ENCODE data around the gene RABGGTA. TPM values are rescaled to one million over a fixed set of nuclear protein-coding genes. Genes with fewer than 3 reads are reported as not detected.

RABGGTA gene
- total RNA-seq, 1 donor = 34.0 TPM

- Histone ChIP-seq H3K4me3 (ENCODE audit: insufficient read depth, low read length) (no peak within 1 kb of the TSS), H3K36me3 (ENCODE audit: insufficient read depth, low read length) (peaks cover 24% of the 10 kb centered on the region)
- peak; percentile 82 for DNase-seq (ENCODE audit: insufficient read length, low spot score, missing footprints)
Measured at GRCh38 chr14:24262821-24263733, 8.3 kb downstream of the RABGGTA start, which contains the start of gene TGM1. TSS of gene TGM1 (minus strand) at chr14:24263177. CDS start at chr14:24262352, 825 bp downstream.

GRCh38 chr14:24261969-24262327, 9.4 kb downstream of the RABGGTA start:
- Histone ChIP-seq H3K4me3 (ENCODE audit: insufficient read depth, low read length) (no peak overlapping the region), H3K36me3 (ENCODE audit: insufficient read depth, low read length) (peaks cover 12% of the 10 kb centered on the region), H3K4me1 (ENCODE audit: insufficient read depth, low read length) (no peaks in the 10 kb centered on the region), H3K4me2 (ENCODE audit: insufficient read depth, low read length) (no peak overlapping the region), H3K27me3 (ENCODE audit: insufficient read depth, low read length) (no peaks in the 10 kb centered on the region), H3K9me3 (ENCODE audit: low read depth, low read length) (no peaks in the 10 kb centered on the region), H4K20me1 (ENCODE audit: insufficient read depth, low read length) (no peaks in the 10 kb centered on the region), H2AFZ (ENCODE audit: low read length) (no peak overlapping the region), H3K27ac (ENCODE audit: low read depth, low read length) (no peak overlapping the region), H3K79me2 (ENCODE audit: insufficient read depth, low read length) (no peaks in the 10 kb centered on the region)
- no peak for TF ChIP-seq CTCF (IDR thresholded peaks at IDR 0.05; ENCODE audit: extremely low read depth, low read depth, low read length)
- DNase-seq (ENCODE audit: insufficient read length, low spot score, missing footprints) = no peak

More at GRCh38 chr14:24262821-24263733, 8.3 kb downstream of the RABGGTA start, which contains the start of gene TGM1:
- Histone ChIP-seq H3K4me1 (ENCODE audit: insufficient read depth, low read length) (no peaks in the 10 kb centered on the region), H3K79me2 (ENCODE audit: insufficient read depth, low read length) (no peaks in the 10 kb centered on the region), H4K20me1 (ENCODE audit: insufficient read depth, low read length) (no peaks in the 10 kb centered on the region), H3K27me3 (ENCODE audit: insufficient read depth, low read length) (no peaks in the 10 kb centered on the region), H3K9me3 (ENCODE audit: low read depth, low read length) (no peaks in the 10 kb centered on the region), H3K27ac (ENCODE audit: low read depth, low read length) (no peak within 1 kb of the TSS), H3K4me2 (ENCODE audit: insufficient read depth, low read length) (no peak within 1 kb of the TSS), H2AFZ (ENCODE audit: low read length) (no peak within 1 kb of the TSS)
- no peak for TF ChIP-seq CTCF (IDR thresholded peaks at IDR 0.05; ENCODE audit: extremely low read depth, low read depth, low read length)

- Histone ChIP-seq H3K36me3 (ENCODE audit: insufficient read depth, low read length) (peaks cover 7% of the 10 kb centered on the region), H3K4me1 (ENCODE audit: insufficient read depth, low read length) (no peaks in the 10 kb centered on the region), H3K4me2 (ENCODE audit: insufficient read depth, low read length) (no peak overlapping the region), H3K79me2 (ENCODE audit: insufficient read depth, low read length) (no peaks in the 10 kb centered on the region), H3K9me3 (ENCODE audit: low read depth, low read length) (no peaks in the 10 kb centered on the region), H4K20me1 (ENCODE audit: insufficient read depth, low read length) (no peaks in the 10 kb centered on the region), H3K27ac (ENCODE audit: low read depth, low read length) (no peak overlapping the region), H3K4me3 (ENCODE audit: insufficient read depth, low read length) (no peak overlapping the region), H2AFZ (ENCODE audit: low read length) (no peak overlapping the region), H3K27me3 (ENCODE audit: insufficient read depth, low read length) (no peaks in the 10 kb centered on the region)
- TF ChIP-seq CTCF (IDR thresholded peaks at IDR 0.05; ENCODE audit: extremely low read depth, low read depth, low read length) = no peak
- DNase-seq (ENCODE audit: insufficient read length, low spot score, missing footprints) = peak; percentile 55
Measured at GRCh38 chr14:24261256-24261968, 10.0 kb downstream of the RABGGTA start.

GRCh38 chr14:24260780-24261157, 10.6 kb downstream of the RABGGTA start:
- no peak for TF ChIP-seq CTCF (IDR thresholded peaks at IDR 0.05; ENCODE audit: extremely low read depth, low read depth, low read length)
- Histone ChIP-seq H3K79me2 (ENCODE audit: insufficient read depth, low read length) (no peaks in the 10 kb centered on the region), H3K36me3 (ENCODE audit: insufficient read depth, low read length) (peaks cover 6% of the 10 kb centered on the region), H3K4me3 (ENCODE audit: insufficient read depth, low read length) (no peak overlapping the region), H3K27me3 (ENCODE audit: insufficient read depth, low read length) (no peaks in the 10 kb centered on the region), H2AFZ (ENCODE audit: low read length) (no peak overlapping the region), H3K9me3 (ENCODE audit: low read depth, low read length) (no peaks in the 10 kb centered on the region), H3K27ac (ENCODE audit: low read depth, low read length) (no peak overlapping the region), H4K20me1 (ENCODE audit: insufficient read depth, low read length) (no peaks in the 10 kb centered on the region), H3K4me2 (ENCODE audit: insufficient read depth, low read length) (no peak overlapping the region), H3K4me1 (ENCODE audit: insufficient read depth, low read length) (no peaks in the 10 kb centered on the region)
- no peak for DNase-seq (ENCODE audit: insufficient read length, low spot score, missing footprints)
